HG03039 (cell line): ENCODE measurements around the gene CCL1.
"Not testable (repeated sequence)": the region's sequence is repeated elsewhere in the genome, so short reads cannot be mapped to it uniquely, and the experiment has no call there.

Source experiments
- ATAC-seq: cut with Tn5 transposase; IDR thresholded peaks from one replicate; pipeline ENCODE4 v1.9.1; 2021; ENCODE audit warnings: mild to moderate bottlenecking, moderate library complexity; ENCODE audit not compliant: unreplicated experiment

Gene CCL1

GRCh38 chr17:34361478-34362061 lies 1.5 kb downstream of the CCL1 start:
- no peak for ATAC-seq

DNA sequence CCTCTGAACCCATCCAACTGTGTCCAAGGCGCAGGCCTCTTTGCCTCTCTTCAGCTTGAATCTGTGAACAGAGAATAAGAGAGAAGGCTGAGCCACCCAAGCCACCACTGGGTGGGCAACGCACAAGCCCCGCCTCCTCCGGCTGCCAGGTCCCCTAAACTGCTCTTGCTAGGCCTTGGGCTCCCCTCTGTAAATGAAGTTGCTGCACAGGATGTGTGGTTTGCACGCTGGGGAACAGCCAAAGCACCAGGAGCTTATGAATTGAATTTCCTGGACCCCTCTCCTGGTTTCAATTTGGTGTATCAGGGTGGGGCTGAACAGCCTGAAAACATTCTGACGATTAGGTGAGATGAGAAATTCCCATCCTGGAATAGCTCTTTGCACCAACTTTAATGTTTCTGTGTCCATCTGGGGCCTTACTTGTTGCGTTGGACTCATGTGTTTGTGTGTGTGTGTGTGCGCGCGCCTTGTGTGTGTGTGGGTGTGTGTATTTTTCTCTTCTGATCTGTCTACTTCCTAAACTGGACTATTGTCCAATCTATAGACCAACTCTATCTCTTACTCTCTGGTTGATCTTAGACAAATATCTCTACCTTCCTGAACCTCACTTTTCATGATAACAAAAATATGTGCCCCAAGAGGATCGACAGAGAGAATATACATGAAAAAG lies 2.3 kb downstream of the CCL1 start:
- ATAC-seq = no peak

GRCh38 chr17:34358631-34359030 lies 4.4 kb downstream of the CCL1 start:
- no peak for ATAC-seq

- ATAC-seq = no peak
Measured at GRCh38 chr17:34357398-34357797, 5.6 kb downstream of the CCL1 start.

DNA sequence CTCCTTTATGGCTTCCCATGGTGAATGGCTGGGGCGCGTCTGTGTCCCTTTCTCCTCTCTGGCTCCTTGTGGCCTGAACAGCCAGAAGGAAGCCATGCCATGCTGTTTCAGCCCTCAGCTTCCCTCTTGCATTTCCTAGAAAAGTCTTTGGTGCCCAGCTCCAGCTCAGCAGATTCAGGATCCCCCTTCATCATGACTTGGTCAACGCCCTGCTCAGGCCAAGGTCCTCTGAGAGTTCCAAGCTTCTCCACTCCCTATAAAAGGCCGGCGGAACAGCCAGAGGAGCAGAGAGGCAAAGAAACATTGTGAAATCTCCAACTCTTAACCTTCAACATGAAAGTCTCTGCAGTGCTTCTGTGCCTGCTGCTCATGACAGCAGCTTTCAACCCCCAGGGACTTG lies 6.8 kb downstream of the CCL1 start, which contains the start of gene CCL13:
Gene CCL13 (plus strand): TSS at position 287 of the 400 bp plus-strand sequence. CDS start 47 bp downstream, at position 334.
- no peak for ATAC-seq

DNA sequence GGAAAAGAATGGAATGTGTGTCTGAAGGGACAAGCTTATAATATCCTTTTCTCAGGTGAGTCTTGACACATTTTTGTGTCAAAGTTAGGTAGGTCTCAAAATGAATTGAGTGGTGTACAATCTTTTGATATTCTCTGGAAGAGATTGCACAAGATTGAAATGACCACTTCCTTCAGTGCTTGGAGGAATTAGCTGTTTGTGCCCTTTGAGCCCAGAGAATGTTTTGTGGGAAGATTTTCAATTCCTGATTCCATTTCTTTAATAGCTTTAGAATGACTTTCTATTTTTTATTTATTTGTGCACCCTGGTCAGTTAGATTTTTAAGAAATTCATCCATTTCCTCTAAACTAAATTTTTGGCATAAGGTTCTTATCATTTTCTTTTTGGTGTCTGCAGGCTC lies 8.4 kb downstream of the CCL1 start:
- ATAC-seq = no peak

GRCh38 chr17:34352191-34352590 lies 10.8 kb downstream of the CCL1 start:
- ATAC-seq = no peak

DNA sequence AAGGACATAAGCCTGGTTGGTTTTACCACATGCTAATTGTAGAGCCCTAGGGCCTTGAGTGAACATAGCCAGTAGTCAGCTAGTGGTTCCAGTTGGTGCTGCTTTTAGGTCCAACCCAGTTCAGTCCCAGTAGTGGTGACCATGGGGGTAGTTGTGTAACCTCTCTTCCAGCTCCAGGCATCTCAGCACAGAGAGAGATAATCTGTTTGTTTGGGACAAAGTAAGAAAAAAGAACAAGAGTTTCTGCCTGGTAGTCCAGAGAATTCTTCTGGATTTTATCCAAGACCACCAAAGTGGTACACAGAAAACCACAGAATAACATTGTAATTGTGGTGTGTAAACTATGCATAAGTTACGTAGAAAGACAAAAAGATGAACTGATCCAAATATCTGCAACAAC lies 11.9 kb downstream of the CCL1 start:
- no peak for ATAC-seq

DNA sequence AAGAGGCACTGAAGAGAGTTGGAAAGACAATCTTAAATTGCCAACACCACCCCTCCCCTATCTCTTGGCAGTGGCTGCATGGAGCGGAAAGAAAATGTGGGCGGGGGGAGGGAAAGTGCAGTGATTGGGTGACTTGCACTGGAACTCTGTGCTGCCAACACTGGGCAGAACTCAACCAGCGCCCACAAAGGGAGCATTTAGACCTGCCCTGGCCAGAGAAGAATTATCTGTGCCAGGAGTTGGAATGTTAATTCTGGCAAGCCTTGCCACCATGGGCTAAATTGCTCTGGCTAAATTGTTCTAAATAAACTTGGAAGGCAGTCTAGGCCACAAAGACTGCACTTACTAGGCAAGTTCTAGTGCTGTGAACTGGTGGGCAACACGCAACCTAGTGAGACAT lies 13.3 kb downstream of the CCL1 start:
- no peak for ATAC-seq

GRCh38 chr17:34347063-34347462 lies 16.0 kb downstream of the CCL1 start:
- no peak for ATAC-seq

DNA sequence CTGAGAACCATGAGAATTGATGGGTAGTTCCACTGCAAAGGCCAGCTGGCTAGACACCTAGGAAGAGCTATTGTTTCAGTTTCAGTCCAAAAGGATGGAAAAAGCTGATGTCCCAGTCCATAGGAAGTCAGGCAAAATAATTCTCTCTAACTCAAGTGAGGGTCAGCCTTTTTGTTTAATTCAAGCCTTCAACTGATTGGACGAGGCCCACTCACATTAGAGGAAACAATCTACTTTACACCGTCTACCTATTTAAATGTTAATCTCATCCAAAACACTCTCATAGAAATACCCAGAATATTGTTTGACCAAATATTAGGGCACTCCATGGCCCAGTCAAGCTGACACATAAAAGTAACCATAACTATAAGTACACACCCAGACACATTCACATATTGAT lies 21.1 kb downstream of the CCL1 start:
- ATAC-seq = no peak

GRCh38 chr17:34339138-34339770 lies 23.8 kb downstream of the CCL1 start:
- ATAC-seq = no peak

GRCh38 chr17:34337701-34338100 lies 25.3 kb downstream of the CCL1 start:
- no peak for ATAC-seq

DNA sequence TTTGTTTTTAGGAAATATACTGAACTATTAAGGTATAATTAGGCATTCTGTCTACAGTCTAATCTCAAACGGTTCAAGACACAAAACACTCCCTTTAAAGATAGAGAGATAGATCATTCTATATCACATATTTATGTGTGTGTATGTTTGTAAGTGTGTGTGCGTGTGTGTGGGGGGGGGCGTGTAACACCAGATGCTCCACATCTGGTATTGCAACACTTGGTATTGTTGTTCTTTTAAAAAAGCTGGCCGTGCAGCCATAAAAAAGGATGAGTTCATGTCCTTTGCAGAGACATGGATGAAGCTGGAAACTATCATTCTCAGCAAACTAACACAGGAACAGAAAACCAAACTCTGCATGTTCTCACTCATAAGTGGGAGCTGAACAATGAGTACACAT lies 35.5 kb downstream of the CCL1 start:
- ATAC-seq = not testable (repeated sequence)

GRCh38 chr17:34321964-34322363 lies 41.1 kb downstream of the CCL1 start:
- no peak for ATAC-seq

- no peak for ATAC-seq
Measured at GRCh38 chr17:34319039-34319483, 44.0 kb downstream of the CCL1 start, which contains the start of gene CCL8. CCL8 (plus strand) TSS chr17:34319435; CDS start chr17:34319502, 67 bp downstream.

DNA sequence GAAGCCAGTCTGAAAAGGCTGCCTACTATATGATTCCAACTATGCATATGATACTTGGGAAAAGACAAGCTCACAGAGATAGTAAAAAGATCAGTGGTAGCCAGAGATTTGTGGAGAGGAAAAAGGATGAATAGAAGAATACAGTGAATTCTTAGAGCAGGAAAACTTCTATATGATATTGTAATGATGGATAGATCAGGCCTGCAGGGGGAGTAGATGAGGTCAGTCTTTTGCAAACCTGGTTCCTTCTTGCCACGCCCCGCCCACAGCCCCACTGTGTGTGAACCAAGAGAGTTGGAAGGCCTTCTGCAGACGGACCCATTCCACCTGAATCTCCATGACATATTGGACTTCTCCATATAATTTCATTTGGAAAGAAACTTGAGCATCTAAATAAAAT lies 44.6 kb downstream of the CCL1 start:
- no peak for ATAC-seq

GRCh38 chr17:34314279-34314678 lies 48.8 kb downstream of the CCL1 start:
- ATAC-seq = no peak

- no peak for ATAC-seq
Measured at GRCh38 chr17:34313164-34313563, 49.9 kb downstream of the CCL1 start.

- ATAC-seq = no peak
Measured at GRCh38 chr17:34312080-34312479, 51.0 kb downstream of the CCL1 start.

DNA sequence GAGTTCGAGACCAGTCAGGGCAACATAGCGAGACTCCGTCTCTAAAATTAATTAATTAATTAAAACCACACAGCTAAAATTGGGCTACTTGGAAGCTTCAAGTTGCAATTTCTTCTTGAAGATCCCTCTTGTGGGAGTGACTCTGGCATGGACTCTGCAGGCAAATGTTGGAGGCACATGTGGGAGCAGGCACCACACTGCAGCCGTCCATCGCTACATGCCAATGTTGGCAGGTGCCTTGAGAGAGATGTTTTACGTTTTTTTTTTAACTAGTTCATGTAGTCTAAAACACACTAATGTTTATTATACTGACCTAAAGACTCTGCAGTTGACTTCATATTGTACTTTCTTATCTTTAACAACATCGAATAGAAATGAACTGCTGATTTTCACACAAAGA lies 51.7 kb downstream of the CCL1 start:
- no peak for ATAC-seq
